ENCODE data around the gene KCNIP1. TPM values are rescaled to one million over a fixed set of nuclear protein-coding genes. Genes with fewer than 3 reads are reported as not detected.

The KCNIP1 gene
- total and polyA plus RNA-seq, 9 of the 15 experiments (the other 6 are each of a cell fraction or from before 2014, with no cell fraction given): not detected

- Histone ChIP-seq H3K9me1 (ENCODE audit: control insufficient read depth, insufficient read depth, low read length) (peaks cover 3% of the 10 kb centered on the region), H3K27ac (ENCODE audit: extremely low read depth, low read depth, low read length) (no peak overlapping the region), H3K4me1 (replicated peaks in 1 of 2; ENCODE audit: control insufficient read depth in 2 of 2, insufficient read depth in 2 of 2, low read length in 2 of 2) (no peaks in the 10 kb centered on the region; a peak in 1 of 5 replicates), H3K9me3 (replicated peaks; ENCODE audit: control insufficient read depth, insufficient read depth, low read depth, low read length) (no peaks in the 10 kb centered on the region), H2AFZ (ENCODE audit: low read depth, low read length) (no peak overlapping the region), H3K4me2 (ENCODE audit: insufficient read depth, low read length) (no peak overlapping the region), H4K20me1 (replicated peaks; ENCODE audit: control insufficient read depth, insufficient read depth, low read length) (peaks cover 10% of the 10 kb centered on the region; the same call in 1 of the 2 replicates), H3K9ac (ENCODE audit: insufficient read depth in 1 of 2, low read depth in 2 of 2, low read length in 2 of 2) (no peak overlapping the region), H3K4me3 (no peak overlapping the region), H3K36me3 (ENCODE audit: control insufficient read depth, insufficient read depth, low read length) (no peaks in the 10 kb centered on the region), H3K27me3 (ENCODE audit: control insufficient read depth in 2 of 2, insufficient read depth in 2 of 2, low read length in 2 of 2) (peaks cover 0 to 25% of the 10 kb centered on the region in 2 experiments; a peak in 2 of 5 replicates), H3K79me2 (ENCODE audit: control insufficient read depth, insufficient read depth, low read length) (no peaks in the 10 kb centered on the region)
- FAIRE-seq (no peak), ATAC-seq (no peak), DNase-seq (ENCODE audit: extremely low read depth in 1 of 4, low spot score in 3 of 4) (no peak)
- BruUV-seq (replicated peaks): no TSS peak
- WGBS (ENCODE audit: insufficient coverage, low coverage, missing lambda C conversion rate): 19% methylated on average over 16 of the region's 17 CpGs
- in situ Hi-C loops (cut with MboI) (no loop called here), intact Hi-C loops (cut with micrococcal nuclease) (loop anchor here (5.0 kb wide), 1 partner anchor 698 kb away; no protein-coding TSS in a partner anchor)
- ChIA-PET POLR2A (interaction anchor here (1.0 to 1.1 kb wide), 2 partner anchors 11 to 152 kb away, joined by 3 read pairs; no protein-coding TSS in a partner anchor), CTCF (ENCODE audit: low intra/inter-chr PET ratio) (interaction anchor here (0.6 to 0.7 kb wide), 2 partner anchors 659 to 703 kb away, joined by 3 read pairs; partner anchors contain the start of gene INSYN2B)
- TF ChIP-seq RBM34 (IDR thresholded peaks at IDR 0.05; ENCODE audit: borderline replicate concordance, insufficient read depth, low read length) (no peak), HDGF (IDR thresholded peaks at IDR 0.05) (no peak), SMAD3 (CRISPR knock-in tag; conservative IDR thresholded peaks at IDR 0.05) (no peak), MYBL2 (IDR thresholded peaks at IDR 0.05; ENCODE audit: low read depth) (no peak), MYBL2 (CRISPR knock-in tag; IDR thresholded peaks at IDR 0.05; ENCODE audit: borderline replicate concordance) (no peak), TEAD2 (tag; IDR thresholded peaks at IDR 0.05) (no peak), RUNX1 (IDR thresholded peaks at IDR 0.05; ENCODE audit: low read depth) (no peak), NFIX (CRISPR knock-in tag; IDR thresholded peaks at IDR 0.05; ENCODE audit: low read depth) (no peak), ZBTB40 (IDR thresholded peaks at IDR 0.05) (no peak), ZBTB40 (CRISPR knock-in tag; IDR thresholded peaks at IDR 0.05) (no peak), ZNF274 (IDR thresholded peaks at IDR 0.05; ENCODE audit: borderline replicate concordance, low read depth, low read length) (no peak), FOS (IDR thresholded peaks at IDR 0.05; ENCODE audit: extremely low read depth, insufficient read length) (no peak), PKNOX1 (IDR thresholded peaks at IDR 0.05) (no peak)
These were observed 135.6 kb downstream of the KCNIP1 start for GRCh38 chr5:170639221-170639925.
